Measurements from ENCODE around the gene SLC38A11. TPM values are rescaled to one million over a fixed set of nuclear protein-coding genes. Genes with fewer than 3 reads are reported as not detected.

Gene SLC38A11
- total RNA-seq, 1 experiment from 2014 or later, result not detected

GRCh38 chr2:164852086-164852485, 103.2 kb downstream of the SLC38A11 start:
- Histone ChIP-seq H3K4me3 (ENCODE audit: low read depth, low read length, poor library complexity, severe bottlenecking) (no peak overlapping the region), H3K9me3 (ENCODE audit: low read depth, low read length, poor library complexity, severe bottlenecking) (no peaks in the 10 kb centered on the region), H3K4me1 (ENCODE audit: insufficient read depth, low read length, poor library complexity, severe bottlenecking) (peaks cover 6% of the 10 kb centered on the region), H3K36me3 (ENCODE audit: insufficient read depth, low read length, poor library complexity, severe bottlenecking) (no peaks in the 10 kb centered on the region), H3K27me3 (replicated peaks; ENCODE audit: insufficient read depth, low read depth, low read length, poor library complexity) (no peaks in the 10 kb centered on the region), H3K27ac (ENCODE audit: low read depth, low read length, poor library complexity, severe bottlenecking) (no peak overlapping the region)
- intact Hi-C loops (cut with micrococcal nuclease; ENCODE audit: unreplicated experiment), result no loop called here
- CTCF ChIA-PET, result no interaction called here
- no peak for DNase-seq (ENCODE audit: low spot score)
- POLR2A ChIA-PET (ENCODE audit: low non-redundant PET), result no interaction called here
- TF ChIP-seq CTCF (conservative IDR thresholded peaks at IDR 0.05; ENCODE audit: low read depth, low read length) (no peak), EZH2 (IDR thresholded peaks at IDR 0.05; ENCODE audit: borderline replicate concordance, low read depth, low read length, poor library complexity, severe bottlenecking) (no peak)
- BruUV-seq (replicated peaks), result no TSS peak

GRCh38 chr2:164850235-164850634, 105.1 kb downstream of the SLC38A11 start:
- H3K27ac ChIP-seq (ENCODE audit: low read depth, low read length, poor library complexity, severe bottlenecking), result no peak overlapping the region
- H3K27me3 ChIP-seq (replicated peaks; ENCODE audit: insufficient read depth, low read depth, low read length, poor library complexity), result no peaks in the 10 kb centered on the region
- H3K9me3 ChIP-seq (ENCODE audit: low read depth, low read length, poor library complexity, severe bottlenecking), result no peaks in the 10 kb centered on the region
- TF ChIP-seq CTCF (conservative IDR thresholded peaks at IDR 0.05; ENCODE audit: low read depth, low read length) (no peak), EZH2 (IDR thresholded peaks at IDR 0.05; ENCODE audit: borderline replicate concordance, low read depth, low read length, poor library complexity, severe bottlenecking) (no peak)
- CTCF ChIA-PET, result no interaction called here
- H3K4me1 ChIP-seq (ENCODE audit: insufficient read depth, low read length, poor library complexity, severe bottlenecking), result no peaks in the 10 kb centered on the region
- no peak overlapping the region for H3K4me3 ChIP-seq (ENCODE audit: low read depth, low read length, poor library complexity, severe bottlenecking)
- H3K36me3 ChIP-seq (ENCODE audit: insufficient read depth, low read length, poor library complexity, severe bottlenecking), result no peaks in the 10 kb centered on the region
- POLR2A ChIA-PET (ENCODE audit: low non-redundant PET), result no interaction called here
- BruUV-seq (replicated peaks), result no TSS peak
- DNase-seq (ENCODE audit: low spot score), result no peak
- intact Hi-C loops (cut with micrococcal nuclease; ENCODE audit: unreplicated experiment), result no loop called here

- H3K9me3 ChIP-seq (ENCODE audit: low read depth, low read length, poor library complexity, severe bottlenecking), result no peaks in the 10 kb centered on the region
- no peak for DNase-seq (ENCODE audit: low spot score)
- ChIA-PET POLR2A (ENCODE audit: low non-redundant PET) (no interaction called here), CTCF (no interaction called here)
- no peaks in the 10 kb centered on the region for H3K27me3 ChIP-seq (replicated peaks; ENCODE audit: insufficient read depth, low read depth, low read length, poor library complexity)
- H3K4me1 ChIP-seq (ENCODE audit: insufficient read depth, low read length, poor library complexity, severe bottlenecking), result no peaks in the 10 kb centered on the region
- H3K27ac ChIP-seq (ENCODE audit: low read depth, low read length, poor library complexity, severe bottlenecking), result no peak overlapping the region
- no peak for TF ChIP-seq CTCF (conservative IDR thresholded peaks at IDR 0.05; ENCODE audit: low read depth, low read length)
- no peak for TF ChIP-seq EZH2 (IDR thresholded peaks at IDR 0.05; ENCODE audit: borderline replicate concordance, low read depth, low read length, poor library complexity, severe bottlenecking)
- H3K36me3 ChIP-seq (ENCODE audit: insufficient read depth, low read length, poor library complexity, severe bottlenecking), result no peaks in the 10 kb centered on the region
- H3K4me3 ChIP-seq (ENCODE audit: low read depth, low read length, poor library complexity, severe bottlenecking), result no peak overlapping the region
- intact Hi-C loops (cut with micrococcal nuclease; ENCODE audit: unreplicated experiment), result no loop called here
- no TSS peak for BruUV-seq (replicated peaks)
These were observed 105.8 kb downstream of the SLC38A11 start for GRCh38 chr2:164849506-164849905.

Data from A673 (cell line).